Measurements from ENCODE around the gene RHOF.
"Not testable (repeated sequence)": the region's sequence is repeated elsewhere in the genome, so short reads cannot be mapped to it uniquely, and the experiment has no call there.

The RHOF gene

GRCh38 chr12:121790785-121791184 lies 2.7 kb downstream of the RHOF start:
- not testable (repeated sequence) for DNase-seq

GRCh38 chr12:121789800-121790728 lies 3.4 kb downstream of the RHOF start:
- peak; percentile 64 for DNase-seq

GRCh38 chr12:121789233-121789781 lies 4.2 kb downstream of the RHOF start:
- DNase-seq: no peak

GRCh38 chr12:121788176-121788818 lies 5.2 kb downstream of the RHOF start:
- DNase-seq: no peak

- DNase-seq: no peak
Measured at GRCh38 chr12:121787063-121788025, 6.1 kb downstream of the RHOF start.

GRCh38 chr12:121786440-121786825 lies 7.1 kb downstream of the RHOF start:
- DNase-seq: peak; percentile 97

GRCh38 chr12:121784460-121784859 lies 9.0 kb downstream of the RHOF start:
- DNase-seq: peak; percentile 93

- DNase-seq: no peak
Measured at GRCh38 chr12:121783766-121784165, 9.7 kb downstream of the RHOF start.

GRCh38 chr12:121781998-121782979 lies 11.2 kb downstream of the RHOF start:
- DNase-seq: peak; percentile 39

- DNase-seq: no peak
Measured at GRCh38 chr12:121781484-121781997, 11.9 kb downstream of the RHOF start.

GRCh38 chr12:121780429-121780828 lies 13.1 kb downstream of the RHOF start:
- DNase-seq: no peak

- DNase-seq: no peak
Measured at GRCh38 chr12:121779422-121779895, 14.0 kb downstream of the RHOF start.

GRCh38 chr12:121778567-121779421 lies 14.7 kb downstream of the RHOF start:
- DNase-seq: no peak

- peak; percentile 59 for DNase-seq
Measured at GRCh38 chr12:121776190-121777098, 17.0 kb downstream of the RHOF start.

- no peak for DNase-seq
Measured at GRCh38 chr12:121775501-121775900, 18.0 kb downstream of the RHOF start.

GRCh38 chr12:121774968-121775474 lies 18.5 kb downstream of the RHOF start:
- no peak for DNase-seq

- DNase-seq: peak; percentile 54
Measured at GRCh38 chr12:121773011-121773777, 20.3 kb downstream of the RHOF start.
